IPS-15b (cell line): ENCODE data around the gene GRIK1.
"Not testable (repeated sequence)": the region's sequence is repeated elsewhere in the genome, so short reads cannot be mapped to it uniquely, and the experiment has no call there.

Source experiments
- H3K27me3 ChIP-seq: one replicate; pipeline ENCODE4 v1.6.1; 2013; ENCODE audit warnings: low read length; ENCODE audit not compliant: control insufficient read depth, insufficient read depth
- H3K36me3 ChIP-seq: one replicate; pipeline ENCODE4 v1.6.1; 2013; ENCODE audit warnings: low read length; ENCODE audit not compliant: control insufficient read depth, insufficient read depth
- H3K4me1 ChIP-seq: one replicate; pipeline ENCODE4 v1.6.1; 2013; ENCODE audit warnings: mild to moderate bottlenecking, low read length; ENCODE audit not compliant: control insufficient read depth, insufficient read depth
- H3K4me3 ChIP-seq: one replicate; pipeline ENCODE4 v1.5.1; 2013; ENCODE audit warnings: low read depth, low read length
- H3K9ac ChIP-seq: one replicate; pipeline ENCODE4 v1.6.1; 2013; ENCODE audit warnings: low read depth, mild to moderate bottlenecking, low read length
- H3K9me3 ChIP-seq: one replicate; pipeline ENCODE4 v1.6.1; 2013; ENCODE audit warnings: mild to moderate bottlenecking, low read length; ENCODE audit not compliant: control insufficient read depth, insufficient read depth

GRIK1 gene

DNA sequence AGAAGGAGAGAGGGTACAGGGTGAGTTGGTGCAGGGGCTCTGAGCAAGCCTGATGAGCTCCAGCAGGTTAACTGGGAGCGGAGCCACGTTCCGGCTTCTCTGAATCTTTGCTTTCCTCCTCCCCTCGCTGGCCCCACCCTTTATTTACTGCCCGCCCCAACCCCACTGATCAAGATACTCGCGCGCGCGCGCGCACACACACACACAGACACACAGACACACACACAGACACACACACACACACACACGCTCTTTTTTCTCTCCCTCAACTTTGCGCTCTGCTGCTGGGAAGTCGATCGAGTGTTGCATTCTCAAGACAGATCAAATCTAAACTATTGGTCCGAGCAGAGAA is at the start of gene GRIK1:
GRIK1 (minus strand) TSS at position 73 of the 352 bp plus-strand sequence.
- Histone ChIP-seq H3K9me3 (no peaks in the 10 kb centered on the region), H3K36me3 (no peaks in the 10 kb centered on the region), H3K9ac (peak within 1 kb of the TSS; percentile 55), H3K27me3 (peaks cover 55% of the 10 kb centered on the region), H3K4me3 (peak within 1 kb of the TSS; percentile 80), H3K4me1 (no peaks in the 10 kb centered on the region)

DNA sequence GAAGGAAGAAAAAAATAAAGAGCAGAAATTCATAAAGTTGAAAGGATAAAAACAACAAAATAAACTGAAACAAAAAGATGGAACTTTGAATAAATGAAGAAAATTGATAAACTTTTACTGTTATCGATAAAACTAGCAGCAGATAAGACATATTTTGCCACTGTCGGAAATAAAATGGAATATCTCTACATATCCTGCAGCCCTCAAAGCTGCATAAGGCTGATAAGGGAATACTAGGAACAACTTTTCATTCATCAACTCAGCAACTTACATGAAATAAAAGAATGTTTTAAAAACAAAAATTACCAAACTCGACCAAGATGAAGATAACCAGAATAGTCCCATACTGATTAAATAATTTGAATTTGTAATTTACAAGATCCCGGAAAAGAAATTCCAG is 48.0 kb upstream of the GRIK1 start:
- H3K4me1 ChIP-seq = no peaks in the 10 kb centered on the region
- H3K36me3 ChIP-seq = no peaks in the 10 kb centered on the region
- H3K4me3 ChIP-seq = no peak overlapping the region
- H3K9ac ChIP-seq = no peak overlapping the region
- H3K27me3 ChIP-seq = no peaks in the 10 kb centered on the region
- H3K9me3 ChIP-seq = no peaks in the 10 kb centered on the region

DNA sequence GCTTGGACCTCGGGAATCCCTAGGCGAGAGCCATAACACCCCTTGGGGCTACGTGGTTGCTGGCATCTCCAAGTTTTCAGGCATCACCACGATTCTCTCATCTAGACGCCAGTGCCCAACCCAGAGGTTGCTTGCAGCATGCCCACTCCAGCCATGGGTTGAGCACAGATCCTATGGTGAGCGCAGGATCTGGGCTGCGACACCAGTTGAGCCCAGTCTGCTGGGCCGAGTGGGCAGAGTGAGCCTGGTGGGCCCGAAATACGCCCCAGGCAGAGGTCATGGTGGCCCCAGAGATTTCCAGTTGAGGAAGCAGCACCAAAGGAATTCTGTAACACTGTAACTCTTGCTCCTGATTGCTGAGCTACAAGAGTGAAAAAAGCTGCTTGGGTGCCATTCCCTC is 46.1 kb upstream of the GRIK1 start:
- Histone ChIP-seq H3K27me3 (no peaks in the 10 kb centered on the region), H3K9me3 (no peaks in the 10 kb centered on the region), H3K4me3 (no peak overlapping the region), H3K9ac (no peak overlapping the region), H3K36me3 (no peaks in the 10 kb centered on the region), H3K4me1 (no peaks in the 10 kb centered on the region)

DNA sequence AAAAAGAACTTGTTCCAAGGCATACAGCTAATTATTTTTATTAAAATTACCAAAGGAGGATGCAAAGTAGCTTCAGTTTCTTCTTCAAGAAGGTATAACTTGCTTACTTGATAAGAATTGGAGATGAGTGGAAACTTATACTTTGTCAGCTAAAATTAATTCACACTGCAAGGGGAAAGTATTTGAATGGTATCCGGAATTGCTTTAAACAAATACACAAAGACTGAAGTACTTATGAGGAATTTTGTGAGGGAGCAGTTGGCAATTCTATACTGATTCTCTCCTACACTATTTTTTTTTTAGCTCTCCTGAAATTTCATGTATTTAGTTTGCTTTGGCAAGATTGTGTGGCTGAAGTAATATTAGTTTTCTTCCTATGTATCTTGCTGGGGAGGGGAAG is 39.2 kb upstream of the GRIK1 start:
- Histone ChIP-seq H3K4me1 (no peaks in the 10 kb centered on the region), H3K9me3 (no peaks in the 10 kb centered on the region), H3K4me3 (no peak overlapping the region), H3K27me3 (no peaks in the 10 kb centered on the region), H3K9ac (no peak overlapping the region), H3K36me3 (no peaks in the 10 kb centered on the region)

DNA sequence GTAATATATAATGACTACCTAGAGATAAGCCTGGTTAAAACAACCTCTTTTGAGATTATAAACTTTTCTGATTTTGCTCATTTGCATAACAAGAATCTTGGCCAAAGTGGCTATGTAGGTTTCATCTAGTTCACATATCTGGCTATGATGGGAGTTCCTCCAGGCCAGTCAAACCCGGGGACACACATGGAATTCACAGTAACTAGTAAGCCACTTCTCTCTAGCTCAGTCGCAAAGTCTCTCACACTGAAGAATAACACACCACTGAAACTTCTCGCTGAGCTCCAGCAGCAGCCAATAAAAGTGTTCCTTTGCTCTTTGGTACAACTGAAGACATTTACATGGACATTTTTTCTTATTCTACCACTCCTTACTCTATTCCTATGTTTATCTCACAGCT is 36.0 kb upstream of the GRIK1 start:
- Histone ChIP-seq H3K36me3 (no peaks in the 10 kb centered on the region), H3K9me3 (no peaks in the 10 kb centered on the region), H3K4me1 (no peaks in the 10 kb centered on the region)

DNA sequence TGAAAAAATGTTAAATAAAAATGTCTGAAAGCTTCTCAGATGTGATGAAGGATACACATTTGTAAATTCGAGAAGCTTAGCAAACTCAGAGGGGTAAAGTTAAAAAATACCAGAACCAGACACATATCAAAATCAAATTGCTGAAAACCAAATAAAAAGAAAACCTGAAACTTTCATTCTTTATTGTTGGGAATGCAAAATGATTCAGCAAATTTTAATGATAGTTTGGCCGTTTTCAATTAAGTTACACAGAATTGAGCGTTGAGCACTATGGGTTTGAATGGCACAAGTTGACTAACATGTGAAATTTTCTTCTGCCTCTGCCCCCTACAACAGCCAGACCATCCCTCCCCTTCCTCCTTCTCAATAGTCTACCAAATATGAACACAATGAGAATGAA is 33.5 kb upstream of the GRIK1 start:
- Histone ChIP-seq H3K9me3 (no peaks in the 10 kb centered on the region), H3K4me1 (peaks cover under 1% of the 10 kb centered on the region), H3K4me3 (no peak overlapping the region), H3K27me3 (no peaks in the 10 kb centered on the region), H3K36me3 (no peaks in the 10 kb centered on the region), H3K9ac (no peak overlapping the region)

More for the DNA sequence above, 36.0 kb upstream of the GRIK1 start:
- H3K4me3 ChIP-seq = no peak overlapping the region
- H3K9ac ChIP-seq = no peak overlapping the region
- no peaks in the 10 kb centered on the region for H3K27me3 ChIP-seq

DNA sequence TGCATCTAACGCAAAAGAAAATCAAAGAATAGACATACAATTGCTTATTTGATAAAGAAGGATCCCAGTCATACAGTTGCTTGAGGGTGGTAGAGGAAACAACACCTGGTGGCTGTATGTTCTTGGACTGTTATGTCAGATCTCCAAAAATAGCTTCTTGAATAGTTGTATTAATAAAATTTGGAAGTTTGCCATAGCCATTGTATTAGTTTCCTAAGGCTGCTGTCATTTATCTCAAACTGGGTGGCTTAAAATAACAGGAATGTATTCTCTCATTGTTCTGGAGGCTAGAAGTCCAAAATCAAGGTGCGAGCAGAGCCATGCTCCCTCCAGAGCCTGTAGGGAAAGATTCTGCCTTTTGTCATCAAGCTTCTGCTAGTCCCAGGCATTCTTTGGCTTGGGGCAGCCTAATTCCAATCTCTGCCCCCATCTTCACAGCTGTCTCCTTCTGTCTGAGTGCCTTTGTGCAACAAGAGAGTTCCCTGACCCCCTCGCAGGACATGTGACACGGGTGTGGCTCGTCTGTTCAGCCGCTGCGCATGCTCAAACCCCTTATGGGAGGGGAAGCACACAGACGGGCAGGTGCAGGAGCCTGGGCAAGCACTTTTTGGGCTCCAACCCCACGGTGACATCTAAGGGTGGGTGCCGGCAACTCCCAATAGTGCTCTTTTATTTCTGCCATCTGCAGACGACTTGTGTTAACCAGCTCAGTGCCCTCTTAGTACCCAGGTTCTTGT is 21.7 kb upstream of the GRIK1 start:
- Histone ChIP-seq H3K27me3 (no peaks in the 10 kb centered on the region), H3K9ac (no peak overlapping the region), H3K36me3 (no peaks in the 10 kb centered on the region), H3K9me3 (no peaks in the 10 kb centered on the region), H3K4me3 (no peak overlapping the region), H3K4me1 (no peaks in the 10 kb centered on the region)

DNA sequence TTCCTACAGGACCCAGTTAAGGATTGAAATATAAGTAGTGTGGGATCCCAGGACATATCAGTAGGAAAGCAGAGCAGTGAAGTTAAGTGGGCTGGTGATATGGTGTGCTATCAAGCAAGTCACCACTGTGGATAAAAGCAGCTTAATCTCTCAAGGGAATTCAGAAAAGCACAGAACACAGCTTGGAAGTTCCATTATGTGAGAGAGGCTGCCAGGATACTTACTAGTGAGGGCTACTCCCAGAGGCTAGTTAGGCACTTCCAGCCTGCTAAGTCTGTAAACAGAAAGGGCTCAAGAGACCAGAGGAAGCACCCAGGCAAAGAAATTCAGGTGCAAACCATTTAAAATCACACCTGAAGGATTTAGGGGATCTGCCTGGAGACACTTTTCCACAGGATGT is 18.8 kb upstream of the GRIK1 start:
- Histone ChIP-seq H3K9ac (no peak overlapping the region), H3K4me3 (no peak overlapping the region), H3K36me3 (no peaks in the 10 kb centered on the region), H3K9me3 (no peaks in the 10 kb centered on the region), H3K4me1 (no peaks in the 10 kb centered on the region), H3K27me3 (no peaks in the 10 kb centered on the region)

DNA sequence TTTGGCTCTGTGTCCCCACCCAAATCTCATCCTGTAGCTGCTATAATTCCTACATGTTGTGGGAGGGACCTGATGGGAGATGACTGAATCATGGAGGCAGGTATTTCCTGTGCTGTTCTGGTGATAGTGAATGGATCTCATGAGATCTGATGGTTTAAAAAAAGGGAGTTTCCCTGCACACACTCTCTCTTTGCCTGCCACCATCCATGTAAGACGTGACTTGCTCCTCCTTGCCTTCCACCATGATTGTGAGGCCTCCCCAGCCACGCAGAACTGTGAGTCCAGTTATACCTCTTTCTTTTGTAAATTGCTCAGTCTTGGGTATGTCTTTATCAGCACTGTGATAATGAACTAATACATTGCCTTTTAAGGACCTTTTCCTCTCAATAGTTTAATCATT is 18.2 kb upstream of the GRIK1 start:
- H3K36me3 ChIP-seq, H3K4me3 ChIP-seq, H3K9ac ChIP-seq, H3K27me3 ChIP-seq, H3K4me1 ChIP-seq, H3K9me3 ChIP-seq: not testable (repeated sequence)

DNA sequence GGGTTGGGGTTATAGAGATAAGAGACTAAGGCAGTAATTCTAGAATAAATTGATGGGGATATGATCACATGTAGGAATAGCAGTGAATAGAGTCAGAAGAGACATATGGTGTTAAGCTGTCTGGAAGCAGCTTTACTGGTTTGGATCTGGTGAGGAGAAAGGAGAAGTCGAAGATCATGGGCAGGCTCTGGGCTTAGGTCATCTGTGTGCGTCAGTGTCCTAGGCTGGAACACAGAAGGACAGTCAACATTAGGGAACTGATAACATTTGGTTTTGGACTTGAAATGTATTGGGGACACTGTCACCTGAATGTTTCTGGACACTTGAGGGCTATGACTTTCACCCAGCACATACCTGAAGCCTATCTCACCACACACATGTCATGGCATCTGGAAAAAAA is 13.9 kb upstream of the GRIK1 start:
- H3K4me3 ChIP-seq = no peak overlapping the region
- H3K27me3 ChIP-seq = no peaks in the 10 kb centered on the region
- no peak overlapping the region for H3K9ac ChIP-seq
- no peaks in the 10 kb centered on the region for H3K36me3 ChIP-seq
- no peaks in the 10 kb centered on the region for H3K9me3 ChIP-seq
- H3K4me1 ChIP-seq = no peaks in the 10 kb centered on the region

DNA sequence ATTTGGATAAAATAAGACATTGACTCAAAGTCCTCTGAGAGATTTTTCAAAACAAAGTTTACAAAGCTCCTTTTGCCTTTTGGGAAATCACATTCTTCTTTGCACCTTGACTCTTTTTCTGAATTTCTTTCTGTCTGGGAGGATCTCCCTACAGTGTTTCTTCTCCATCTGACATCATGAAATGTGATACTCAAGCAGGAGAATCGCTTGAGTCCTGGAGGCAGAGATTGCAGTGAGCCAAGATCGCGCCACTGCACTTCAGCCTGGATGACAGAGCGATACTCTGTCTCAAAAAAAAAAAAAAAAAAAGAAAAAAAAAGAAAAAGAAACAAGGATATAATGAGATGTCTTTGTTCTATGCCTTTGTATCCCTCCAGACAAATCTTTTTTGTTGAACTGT is 13.3 kb upstream of the GRIK1 start:
- Histone ChIP-seq H3K36me3 (no peaks in the 10 kb centered on the region), H3K4me1 (no peaks in the 10 kb centered on the region), H3K9ac (no peak overlapping the region), H3K27me3 (no peaks in the 10 kb centered on the region), H3K4me3 (no peak overlapping the region), H3K9me3 (no peaks in the 10 kb centered on the region)

DNA sequence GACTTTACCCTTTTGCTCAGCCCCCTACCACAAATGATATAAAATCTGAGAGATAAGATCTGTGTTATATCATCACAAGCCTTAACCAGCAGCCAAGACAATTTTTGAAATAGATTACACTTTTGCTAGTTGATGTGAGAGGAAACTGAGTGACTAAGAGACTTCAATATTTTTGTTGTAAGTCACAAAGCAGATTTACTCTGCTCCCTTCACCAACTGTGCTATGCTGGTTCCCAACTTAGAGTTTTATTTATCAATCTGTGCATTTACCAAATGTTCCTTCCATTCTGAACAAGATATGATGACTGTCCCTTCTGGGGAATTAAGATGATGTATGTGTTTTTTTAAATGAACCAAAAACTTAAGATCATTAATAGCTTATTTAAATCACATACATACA is 12.1 kb upstream of the GRIK1 start:
- no peaks in the 10 kb centered on the region for H3K36me3 ChIP-seq
- no peaks in the 10 kb centered on the region for H3K9me3 ChIP-seq
- no peaks in the 10 kb centered on the region for H3K27me3 ChIP-seq
- H3K4me1 ChIP-seq = no peaks in the 10 kb centered on the region
- no peak overlapping the region for H3K4me3 ChIP-seq
- H3K9ac ChIP-seq = no peak overlapping the region
